NB4 (cell line): Measurements from ENCODE around the gene NSMCE1.

Experiments used
- CTCF ChIP-seq: IDR thresholded peaks from one replicate; pipeline ENCODE4 v1.5.1; 2012; ENCODE audit warnings: low read depth, low read length
- MYC ChIP-seq: IDR thresholded peaks from 2 replicates; pipeline ENCODE4 v1.6.1; 2011; ENCODE audit warnings: low read depth, low read length
- POLR2A ChIP-seq: IDR thresholded peaks from 2 replicates; pipeline ENCODE4 v1.6.1; 2011; ENCODE audit warnings: mild to moderate bottlenecking; ENCODE audit not compliant: insufficient read length; ENCODE audit errors: extremely low read depth
- TF ChIP-seq, protein P1 (sequence below): IDR thresholded peaks from 2 replicates; pipeline ENCODE4 v1.6.1; 2011; ENCODE audit warnings: low read depth, low read length

GRCh38 chr16:27181019-27181790, 87.4 kb downstream of the NSMCE1 start:
- TF ChIP-seq MYC (no peak), CTCF (no peak), POLR2A (no peak)
- TF ChIP-seq, protein P1, sequence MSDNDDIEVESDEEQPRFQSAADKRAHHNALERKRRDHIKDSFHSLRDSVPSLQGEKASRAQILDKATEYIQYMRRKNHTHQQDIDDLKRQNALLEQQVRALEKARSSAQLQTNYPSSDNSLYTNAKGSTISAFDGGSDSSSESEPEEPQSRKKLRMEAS = no peak
